GM23338 (cell line): ENCODE results near the gene OLAH.

ENCODE experiments used
- EZH2 ChIP-seq: fragments of 200-600 bp; sonication (generic); IDR thresholded peaks from one replicate; pipeline ENCODE4 v1.8.0; 2017; ENCODE audit warnings: antibody characterized with exemption, mild to moderate bottlenecking, low read depth; ENCODE audit not compliant: unreplicated experiment
- TF ChIP-seq, protein P1 (sequence below): IDR thresholded peaks from 2 replicates; pipeline ENCODE4 v1.6.1; 2016; ENCODE audit warnings: antibody characterized with exemption

DNA sequence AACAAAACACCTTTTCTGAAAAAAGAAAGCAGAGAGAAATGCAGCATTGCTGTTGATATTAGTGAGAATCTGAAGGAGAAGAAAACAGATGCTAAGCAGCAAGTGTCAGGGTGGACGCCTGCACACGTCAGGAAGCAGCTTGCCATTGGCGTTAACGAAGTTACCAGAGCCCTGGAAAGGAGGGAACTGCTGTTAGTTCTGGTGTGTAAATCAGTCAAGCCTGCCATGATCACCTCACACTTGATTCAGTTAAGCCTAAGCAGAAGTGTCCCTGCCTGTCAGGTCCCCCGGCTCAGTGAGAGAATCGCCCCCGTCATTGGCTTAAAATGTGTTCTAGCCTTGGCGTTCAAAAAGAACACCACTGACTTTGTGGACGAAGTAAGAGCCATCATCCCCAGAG is 59.8 kb downstream of the OLAH start:
- no peak for TF ChIP-seq EZH2
- TF ChIP-seq, protein P1, sequence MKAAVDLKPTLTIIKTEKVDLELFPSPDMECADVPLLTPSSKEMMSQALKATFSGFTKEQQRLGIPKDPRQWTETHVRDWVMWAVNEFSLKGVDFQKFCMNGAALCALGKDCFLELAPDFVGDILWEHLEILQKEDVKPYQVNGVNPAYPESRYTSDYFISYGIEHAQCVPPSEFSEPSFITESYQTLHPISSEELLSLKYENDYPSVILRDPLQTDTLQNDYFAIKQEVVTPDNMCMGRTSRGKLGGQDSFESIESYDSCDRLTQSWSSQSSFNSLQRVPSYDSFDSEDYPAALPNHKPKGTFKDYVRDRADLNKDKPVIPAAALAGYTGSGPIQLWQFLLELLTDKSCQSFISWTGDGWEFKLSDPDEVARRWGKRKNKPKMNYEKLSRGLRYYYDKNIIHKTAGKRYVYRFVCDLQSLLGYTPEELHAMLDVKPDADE, result no peak
